OCI-LY1 (cell line): ENCODE measurements around the gene C1QC.

ENCODE experiments used
- H2AFZ ChIP-seq: fragments of 200-600 bp; sonication (generic), shearing (Covaris generic); 2 replicates; pipeline ENCODE4 v1.6.0; 2014; ENCODE audit warnings: antibody characterized with exemption, mild to moderate bottlenecking, low read length
- H3F3A ChIP-seq: fragments of 200-600 bp; sonication (generic), shearing (Covaris generic); 2 replicates; pipeline ENCODE4 v1.6.0; 2014; ENCODE audit warnings: mild to moderate bottlenecking, antibody characterized with exemption, low read length, moderate library complexity; ENCODE audit not compliant: insufficient read depth
- H3K27ac ChIP-seq: fragments of 200-600 bp; sonication (generic); 2 replicates; pipeline ENCODE4 v1.5.1; 2014; ENCODE audit warnings: low read length, mixed run types, mild to moderate bottlenecking, low read depth; ENCODE audit not compliant: poor library complexity, severe bottlenecking
- H3K27me3 ChIP-seq: fragments of 200-600 bp; sonication (generic); 2 replicates; pipeline ENCODE4 v1.6.0; 2014; ENCODE audit warnings: antibody characterized with exemption, mild to moderate bottlenecking, low read length, moderate library complexity; ENCODE audit not compliant: insufficient read depth
- H3K36me3 ChIP-seq: fragments of 200-600 bp; sonication (generic); 2 replicates; pipeline ENCODE4 v1.6.1; 2014; ENCODE audit warnings: mild to moderate bottlenecking, antibody characterized with exemption, low read length, moderate library complexity, mixed read lengths; ENCODE audit not compliant: insufficient read depth
- H3K4me1 ChIP-seq: fragments of 200-600 bp; sonication (generic); 2 replicates; pipeline ENCODE4 v1.5.1; 2014; ENCODE audit warnings: mild to moderate bottlenecking, low read length, moderate library complexity; ENCODE audit not compliant: insufficient read depth, severe bottlenecking
- H3K4me2 ChIP-seq: fragments of 200-600 bp; sonication (generic), shearing (Covaris generic); 2 replicates; pipeline ENCODE4 v1.6.1; 2014; ENCODE audit warnings: low read length
- H3K4me3 ChIP-seq: fragments of 200-600 bp; sonication (generic); 2 replicates; pipeline ENCODE4 v1.5.1; 2014; ENCODE audit warnings: low read length, low read depth, mild to moderate bottlenecking, mixed read lengths; ENCODE audit not compliant: poor library complexity, severe bottlenecking
- H3K79me2 ChIP-seq: fragments of 200-600 bp; shearing (Covaris generic); 2 replicates; pipeline ENCODE4 v1.6.1; 2016; ENCODE audit warnings: mixed run types, low read length, mixed read lengths; ENCODE audit not compliant: insufficient read depth
- H3K9ac ChIP-seq: fragments of 200-600 bp; sonication (generic), shearing (Covaris generic); 2 replicates; pipeline ENCODE4 v1.6.1; 2014; ENCODE audit warnings: mild to moderate bottlenecking, low read length, mixed read lengths
- H3K9me2 ChIP-seq: fragments of 200-600 bp; sonication (generic), shearing (Covaris generic); 2 replicates; pipeline ENCODE4 v1.6.1; 2014; ENCODE audit warnings: low read depth, mild to moderate bottlenecking, low read length, mixed read lengths
- H3K9me3 ChIP-seq: fragments of 200-600 bp; shearing (Covaris generic); 2 replicates; pipeline ENCODE4 v1.6.1; 2014; ENCODE audit warnings: low read length, mixed read lengths
- H4K20me1 ChIP-seq: fragments of 200-600 bp; sonication (generic), shearing (Covaris generic); 2 replicates; pipeline ENCODE4 v1.6.0; 2016; ENCODE audit warnings: mild to moderate bottlenecking, low read length; ENCODE audit not compliant: insufficient read depth
- CTCF ChIP-seq: fragments of 200-600 bp; sonication (generic), shearing (Covaris generic); IDR thresholded peaks from 2 replicates; pipeline ENCODE4 v1.5.1; 2017; ENCODE audit warnings: mild to moderate bottlenecking, antibody characterized with exemption, low read length, moderate library complexity, mixed read lengths
- EZH2 ChIP-seq: fragments of 200-600 bp; sonication (generic), shearing (Covaris generic); IDR thresholded peaks from 2 replicates; pipeline ENCODE4 v1.8.0; 2017; ENCODE audit warnings: borderline replicate concordance, mixed run types, mild to moderate bottlenecking, antibody characterized with exemption, low read length, moderate library complexity, mixed read lengths

C1QC gene

DNA sequence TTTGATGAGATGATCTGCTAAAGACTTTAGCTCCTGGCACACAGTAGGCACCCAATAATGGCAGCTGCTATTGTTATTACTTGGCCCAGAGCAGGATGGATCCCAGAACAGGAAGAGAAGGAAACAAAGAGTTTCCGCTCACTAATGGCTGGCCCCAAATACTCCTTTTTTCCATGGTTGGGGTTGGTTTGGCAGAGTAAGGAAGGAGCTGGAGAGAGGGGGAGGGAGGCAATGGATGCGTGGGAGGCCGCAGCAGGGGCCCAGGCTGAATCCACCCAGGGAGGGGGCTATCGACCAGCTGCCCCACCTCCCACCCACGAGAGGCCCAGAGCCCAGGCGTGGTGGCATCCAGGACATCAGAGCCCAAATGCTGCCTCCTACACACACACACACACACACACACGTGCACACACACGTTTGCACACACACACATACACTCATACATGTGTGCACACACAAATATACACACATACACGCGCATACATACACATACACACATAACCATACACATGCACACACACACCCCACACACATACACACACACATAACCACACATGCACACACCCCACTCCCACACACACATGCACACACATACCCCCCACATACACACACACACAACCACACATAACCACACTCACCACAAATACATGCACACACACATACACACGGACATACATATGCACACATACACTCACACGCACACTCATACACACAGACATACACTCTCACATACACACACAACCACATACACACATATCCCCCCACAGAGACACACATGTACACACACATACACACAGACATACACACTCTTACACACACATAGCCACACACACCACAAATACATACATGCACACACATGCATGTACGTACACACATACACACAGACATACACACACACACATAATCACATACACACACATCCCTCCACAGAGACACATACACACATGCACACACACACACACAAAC, 34.8 kb downstream of the C1QC start:
- no peaks in the 10 kb centered on the region for H3K9me3 ChIP-seq
- H3K9me2 ChIP-seq, result no peaks in the 10 kb centered on the region
- H3K27ac ChIP-seq, result no peak overlapping the region
- H3F3A ChIP-seq, result no peaks in the 10 kb centered on the region
- no peak overlapping the region for H3K9ac ChIP-seq
- no peak overlapping the region for H2AFZ ChIP-seq
- no peaks in the 10 kb centered on the region for H3K79me2 ChIP-seq
- TF ChIP-seq EZH2 (no peak), CTCF (no peak)
- H3K4me1 ChIP-seq, result no peaks in the 10 kb centered on the region
- H3K4me3 ChIP-seq, result no peak overlapping the region
- H3K27me3 ChIP-seq, result no peaks in the 10 kb centered on the region
- H4K20me1 ChIP-seq, result no peaks in the 10 kb centered on the region
- H3K36me3 ChIP-seq, result no peaks in the 10 kb centered on the region
- no peak overlapping the region for H3K4me2 ChIP-seq

- Histone ChIP-seq H2AFZ (no peak overlapping the region), H3K4me3 (no peak overlapping the region), H3K27ac (no peak overlapping the region), H3K9me3 (no peaks in the 10 kb centered on the region), H3K9me2 (no peaks in the 10 kb centered on the region), H3K36me3 (no peaks in the 10 kb centered on the region), H3F3A (no peaks in the 10 kb centered on the region), H3K79me2 (no peaks in the 10 kb centered on the region), H3K4me2 (no peak overlapping the region), H3K9ac (no peak overlapping the region), H3K4me1 (no peaks in the 10 kb centered on the region), H3K27me3 (no peaks in the 10 kb centered on the region), H4K20me1 (no peaks in the 10 kb centered on the region)
- TF ChIP-seq CTCF (no peak), EZH2 (no peak)
Measured at GRCh38 chr1:22680726-22681125, 37.3 kb downstream of the C1QC start.

DNA sequence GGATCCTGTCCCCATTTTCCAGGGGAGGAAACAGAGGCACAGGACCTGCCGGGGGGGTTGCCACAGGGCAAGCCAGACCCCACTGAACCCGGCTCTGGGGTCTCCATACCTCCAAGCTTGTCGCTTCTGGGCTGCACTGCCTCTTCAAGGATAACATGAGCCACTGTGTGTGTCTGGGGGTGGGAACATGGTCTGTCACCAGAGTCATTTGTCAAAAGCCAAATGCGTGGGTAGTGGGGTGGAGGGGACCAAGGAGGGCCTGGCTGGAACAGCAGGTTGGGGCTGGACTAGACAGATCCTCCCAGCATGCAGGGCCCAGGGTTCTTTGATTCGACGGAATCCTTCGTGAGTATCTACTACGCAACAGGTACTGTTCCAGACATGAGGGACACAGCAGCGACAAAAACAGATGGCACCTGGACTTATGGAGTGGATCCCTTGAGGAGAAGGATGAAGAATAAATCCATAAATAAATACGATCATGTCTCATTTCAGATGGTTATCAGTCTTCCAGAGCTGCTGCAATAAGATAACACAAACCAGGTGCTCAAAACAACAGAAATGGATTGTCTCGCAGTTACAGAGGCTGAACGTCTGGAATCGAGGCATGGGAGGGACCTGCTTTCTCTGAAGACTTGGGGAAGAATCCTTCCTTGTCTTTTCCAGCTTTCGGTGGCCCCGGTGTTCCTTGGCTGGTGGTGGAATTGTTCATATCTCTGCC, 38.3 kb downstream of the C1QC start:
- no peaks in the 10 kb centered on the region for H3K36me3 ChIP-seq
- H3K9me2 ChIP-seq, result no peaks in the 10 kb centered on the region
- H3K27ac ChIP-seq, result no peak overlapping the region
- H3F3A ChIP-seq, result no peaks in the 10 kb centered on the region
- no peak overlapping the region for H3K9ac ChIP-seq
- H3K27me3 ChIP-seq, result no peaks in the 10 kb centered on the region
- no peak overlapping the region for H3K4me3 ChIP-seq
- TF ChIP-seq CTCF (no peak), EZH2 (no peak)
- no peak overlapping the region for H3K4me2 ChIP-seq
- no peaks in the 10 kb centered on the region for H4K20me1 ChIP-seq
- no peak overlapping the region for H2AFZ ChIP-seq
- H3K9me3 ChIP-seq, result no peaks in the 10 kb centered on the region
- H3K79me2 ChIP-seq, result no peaks in the 10 kb centered on the region
- H3K4me1 ChIP-seq, result no peaks in the 10 kb centered on the region
